H7 (cell line): ENCODE data around the gene DOCK7. TPM values are rescaled to one million over a fixed set of nuclear protein-coding genes. Genes with fewer than 3 reads are reported as not detected.
"Not testable (repeated sequence)": the region's sequence is repeated elsewhere in the genome, so short reads cannot be mapped to it uniquely, and the experiment has no call there.

Experiments
- DNase-seq: peaks from one replicate; pipeline ENCODE4 v3.0.0; 2012
- H3K27me3 ChIP-seq: 2 replicates; pipeline ENCODE4 v1.6.0; 2011; ENCODE audit warnings: mild to moderate bottlenecking, low read length; ENCODE audit not compliant: control insufficient read depth, insufficient read depth
- H3K36me3 ChIP-seq: replicated peaks from 2 replicates; pipeline ENCODE4 v1.5.1; 2011; ENCODE audit warnings: low read length; ENCODE audit not compliant: control insufficient read depth, insufficient read depth
- H3K4me3 ChIP-seq: 2 replicates; pipeline ENCODE4 v1.5.1; 2011; ENCODE audit warnings: low read depth, mild to moderate bottlenecking, control low read depth, low read length, moderate library complexity; ENCODE audit not compliant: insufficient read depth
- total RNA-seq: library from RNA; depleted of rRNA; stranded (reverse); fragments of >200 nt; shearing (Covaris generic); gene quantifications from 2 replicates; pipeline ENCODE4 v1.2.3, GENCODE V29; 2014

DOCK7 gene
- total RNA-seq, 1 experiment from 2014 or later = 40.9 TPM

DNA sequence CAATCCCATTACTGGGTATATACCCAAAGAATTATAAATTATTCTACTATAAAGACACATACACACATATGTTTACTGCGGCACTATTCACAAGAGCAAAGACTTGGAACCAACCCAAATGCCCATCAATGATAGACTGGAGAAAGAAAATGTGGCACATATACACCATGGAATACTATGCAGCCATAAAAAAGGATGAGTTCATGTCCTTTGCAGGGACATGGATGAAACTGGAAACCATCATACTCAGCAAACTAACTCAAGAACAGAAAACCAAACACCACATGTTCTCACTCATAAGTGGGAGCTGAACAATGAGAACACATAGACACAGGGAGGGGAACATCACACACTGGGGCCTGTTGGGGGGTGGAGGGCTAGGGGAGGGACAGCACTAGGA lies 121.0 kb downstream of the DOCK7 start:
- H3K36me3 ChIP-seq, H3K4me3 ChIP-seq, DNase-seq, H3K27me3 ChIP-seq: not testable (repeated sequence)

DNA sequence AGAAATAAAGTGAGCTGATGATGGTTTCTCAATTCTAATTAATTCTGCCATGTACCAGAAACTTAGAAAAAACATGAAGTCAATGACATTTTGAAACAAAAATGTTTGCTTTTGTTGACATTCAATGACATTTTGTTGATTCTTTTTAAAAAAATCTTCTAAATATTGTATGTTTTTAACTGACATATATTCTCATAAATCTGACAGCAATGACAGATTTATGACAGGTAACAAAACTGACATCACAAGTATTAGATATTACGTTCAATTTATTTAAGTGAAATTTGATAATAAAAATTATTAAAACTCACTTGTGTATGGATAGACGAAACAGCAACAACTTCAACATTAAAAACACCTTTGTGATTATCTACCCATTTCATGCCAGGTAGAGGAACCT lies 126.9 kb downstream of the DOCK7 start:
- Histone ChIP-seq H3K27me3 (no peaks in the 10 kb centered on the region), H3K36me3 (no peaks in the 10 kb centered on the region), H3K4me3 (no peak overlapping the region)
- no peak for DNase-seq

DNA sequence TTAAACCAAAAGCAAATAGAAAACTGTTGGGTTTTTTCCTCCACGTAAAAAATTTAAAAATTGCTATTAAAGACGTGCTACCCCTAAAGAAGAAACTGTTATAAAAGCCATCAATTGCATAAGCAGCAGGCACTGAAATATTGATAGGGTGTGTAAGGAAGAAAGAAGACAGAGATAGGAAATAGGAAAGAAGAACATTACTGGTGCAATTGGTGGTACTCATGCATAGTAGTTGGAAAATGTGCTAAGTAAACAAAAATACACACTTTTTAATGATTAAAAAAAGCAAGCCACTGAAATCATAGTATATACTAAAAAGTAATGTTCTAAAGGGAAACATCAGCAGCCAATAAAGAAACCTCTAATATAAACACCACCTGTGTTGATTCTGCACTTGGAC lies 143.6 kb downstream of the DOCK7 start:
- Histone ChIP-seq H3K36me3 (no peaks in the 10 kb centered on the region), H3K27me3 (no peaks in the 10 kb centered on the region), H3K4me3 (no peak overlapping the region)
- no peak for DNase-seq

DNA sequence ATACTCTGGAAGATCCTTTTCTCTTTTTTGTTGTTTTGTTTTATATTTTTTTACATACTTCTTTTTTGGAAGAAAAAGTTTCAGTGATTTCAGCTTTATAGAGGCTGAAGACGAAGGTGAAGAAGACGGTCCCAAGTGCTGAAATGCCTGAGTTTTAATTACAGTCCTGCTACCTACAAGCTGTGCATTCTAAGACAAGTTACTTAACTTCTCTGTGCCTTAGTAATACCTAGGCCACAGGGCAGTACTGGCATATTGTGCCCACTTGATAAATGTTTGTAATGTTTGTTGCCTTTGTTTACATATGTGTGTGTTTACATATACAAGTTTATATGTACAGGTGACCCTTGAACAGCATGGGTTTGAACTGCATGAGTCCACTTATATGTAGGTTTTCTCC lies 147.1 kb downstream of the DOCK7 start:
- Histone ChIP-seq H3K27me3 (no peaks in the 10 kb centered on the region), H3K4me3 (no peak overlapping the region), H3K36me3 (no peaks in the 10 kb centered on the region)
- DNase-seq = no peak

DNA sequence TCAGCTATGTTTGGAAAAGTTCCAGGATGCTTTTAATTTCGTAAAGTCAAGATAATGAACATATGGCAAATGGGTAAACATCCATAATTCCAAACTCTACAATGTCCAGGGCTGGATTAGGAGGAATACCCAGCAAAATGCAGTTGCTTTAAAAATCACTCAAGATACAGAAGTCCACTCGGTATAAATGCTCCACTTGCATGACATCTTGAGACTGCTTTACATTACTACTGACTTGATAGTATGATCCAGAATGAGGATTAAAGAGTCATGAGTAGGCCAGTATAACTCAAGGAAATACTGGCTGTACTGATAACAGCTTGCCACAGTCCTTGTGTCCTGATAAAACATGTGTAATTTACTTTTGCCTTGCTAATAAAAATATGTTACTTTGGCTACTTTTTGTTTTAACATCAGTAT lies 149.1 kb downstream of the DOCK7 start:
- DNase-seq = no peak
- Histone ChIP-seq H3K27me3 (no peaks in the 10 kb centered on the region), H3K4me3 (no peak overlapping the region), H3K36me3 (no peaks in the 10 kb centered on the region)

DNA sequence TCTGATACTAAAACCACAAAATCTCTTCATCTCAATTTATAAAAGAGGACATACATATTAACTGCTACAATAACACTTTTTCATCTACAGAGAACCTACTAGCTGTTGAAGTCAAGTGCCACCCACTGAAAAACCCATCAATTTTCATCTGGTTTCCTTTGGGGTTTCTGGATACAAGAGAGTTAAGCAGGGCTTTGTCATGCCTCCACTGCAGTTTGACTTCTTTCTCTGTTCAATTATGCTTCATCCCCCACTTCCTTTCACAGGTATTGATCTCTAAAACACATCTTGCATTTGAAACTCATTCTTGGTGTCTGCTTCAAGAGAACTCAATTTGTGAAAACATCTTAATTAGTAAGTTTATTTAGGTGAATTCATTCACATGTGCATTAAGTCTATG lies 151.3 kb downstream of the DOCK7 start:
- Histone ChIP-seq H3K27me3 (no peaks in the 10 kb centered on the region), H3K4me3 (no peak overlapping the region), H3K36me3 (no peaks in the 10 kb centered on the region)
- no peak for DNase-seq

- peak; percentile 47 for DNase-seq
These were observed 157.6 kb downstream of the DOCK7 start for GRCh38 chr1:62530516-62531154.

GRCh38 chr1:62529227-62529626 lies 159.0 kb downstream of the DOCK7 start:
- no peaks in the 10 kb centered on the region for H3K36me3 ChIP-seq
- no peaks in the 10 kb centered on the region for H3K27me3 ChIP-seq
- H3K4me3 ChIP-seq = no peak overlapping the region
- DNase-seq = no peak

More at GRCh38 chr1:62530516-62531154, 157.6 kb downstream of the DOCK7 start:
- Histone ChIP-seq H3K27me3 (no peaks in the 10 kb centered on the region), H3K36me3 (no peaks in the 10 kb centered on the region), H3K4me3 (no peak overlapping the region)

- Histone ChIP-seq H3K27me3 (no peaks in the 10 kb centered on the region), H3K36me3 (no peaks in the 10 kb centered on the region)
These were observed 160.2 kb downstream of the DOCK7 start for GRCh38 chr1:62528015-62528414.

GRCh38 chr1:62527346-62527745 lies 160.8 kb downstream of the DOCK7 start:
- H3K27me3 ChIP-seq, H3K4me3 ChIP-seq, H3K36me3 ChIP-seq, DNase-seq: not testable (repeated sequence)

More at GRCh38 chr1:62528015-62528414, 160.2 kb downstream of the DOCK7 start:
- H3K4me3 ChIP-seq = no peak overlapping the region
- no peak for DNase-seq

- no peak for DNase-seq
- H3K27me3 ChIP-seq = no peaks in the 10 kb centered on the region
- H3K36me3 ChIP-seq = no peaks in the 10 kb centered on the region
- no peak overlapping the region for H3K4me3 ChIP-seq
These were observed 164.3 kb downstream of the DOCK7 start for GRCh38 chr1:62523860-62524259.

GRCh38 chr1:62516600-62516999 lies 171.6 kb downstream of the DOCK7 start:
- peaks cover 1% of the 10 kb centered on the region; the same call in 1 of the 2 replicates for H3K36me3 ChIP-seq

GRCh38 chr1:62514746-62515423 lies 173.3 kb downstream of the DOCK7 start:
- peaks cover 1% of the 10 kb centered on the region; the same call in 1 of the 2 replicates for H3K36me3 ChIP-seq
- H3K4me3 ChIP-seq = no peak overlapping the region
- DNase-seq = no peak
- no peaks in the 10 kb centered on the region for H3K27me3 ChIP-seq

More at GRCh38 chr1:62516600-62516999, 171.6 kb downstream of the DOCK7 start:
- no peaks in the 10 kb centered on the region for H3K27me3 ChIP-seq
- DNase-seq = no peak
- H3K4me3 ChIP-seq = no peak overlapping the region

DNA sequence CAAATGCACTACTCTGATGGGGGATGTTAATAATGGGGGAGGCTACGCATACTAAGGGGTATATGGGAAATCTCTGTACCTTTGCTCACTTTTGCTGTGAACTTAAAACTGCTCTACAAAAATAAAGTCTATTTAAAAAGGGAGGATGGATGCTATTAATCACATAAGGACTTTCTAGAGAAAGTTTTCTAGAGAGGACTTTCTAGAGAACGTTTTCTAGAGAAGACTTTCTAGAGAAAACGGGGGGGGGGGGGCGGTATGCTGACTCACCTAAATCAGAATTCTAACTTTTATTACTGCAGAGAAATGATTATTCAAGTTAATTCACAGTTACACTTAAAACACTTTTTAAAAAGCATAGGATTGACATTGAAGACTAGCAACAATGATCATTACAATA lies 175.2 kb downstream of the DOCK7 start:
- Histone ChIP-seq H3K36me3 (peaks cover 1% of the 10 kb centered on the region; the same call in 1 of the 2 replicates), H3K27me3 (no peaks in the 10 kb centered on the region), H3K4me3 (no peak overlapping the region)
- DNase-seq = no peak

DNA sequence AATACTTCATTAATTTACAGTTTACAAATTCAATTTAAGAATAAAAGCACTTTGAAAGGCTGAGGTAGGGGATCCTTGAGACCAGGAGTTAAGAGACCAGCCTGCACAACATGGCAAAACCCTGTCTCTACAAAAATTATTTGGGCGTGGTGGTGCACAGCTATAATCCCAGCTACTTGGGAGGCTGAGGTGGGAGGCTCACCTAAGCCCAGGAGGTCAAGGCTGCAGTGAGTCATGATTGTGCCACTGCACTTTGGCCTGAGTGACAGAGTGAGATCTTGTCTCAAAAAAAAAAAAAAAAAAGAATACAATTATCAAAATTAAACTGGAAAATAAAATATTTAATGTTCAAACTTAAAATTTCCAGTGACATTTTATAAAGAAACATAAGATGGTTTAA lies 179.2 kb downstream of the DOCK7 start:
- Histone ChIP-seq H3K27me3 (no peaks in the 10 kb centered on the region), H3K4me3 (no peak overlapping the region), H3K36me3 (peaks cover 1% of the 10 kb centered on the region; the same call in 1 of the 2 replicates)
- no peak for DNase-seq
